K562 (cell line): Measurements from ENCODE around the gene ETS2. TPM values are rescaled to one million over a fixed set of nuclear protein-coding genes. Genes with fewer than 3 reads are reported as not detected.
A peak's percentile ranks its signal among the peaks of the same experiment; 100 is the strongest.

Experiments
- ATAC-seq: fragments of 200-7000 bp; cut with Tn5 transposase; 3 replicates; pipeline ENCODE4 v1.9.1; 2020; ENCODE audit warnings: moderate library complexity
- BruUV-seq: library from RNA; stranded (reverse); fragments of 400-500 nt; replicated peaks from 2 replicates; lab custom pipeline; 2021; lab: Mats Ljungman, UMichigan
- CTCF ChIA-PET: fragments of 300-600 bp; formaldehyde crosslinking; extraction: SDS; loops from one replicate; lab custom pipeline; 2021; ENCODE audit warnings: low intra/inter-chr PET ratio; lab: Yijun Ruan, JAX
- POLR2A ChIA-PET: fragments of 300-600, 350-650 bp; sonication (Branson Sonifier 250); formaldehyde crosslinking; extraction: SDS; loops from one replicate; lab custom pipeline; 2021; ENCODE audit warnings: antibody characterized with exemption, inconsistent platforms; lab: Yijun Ruan, JAX
- DNase-seq, 4 experiments: peaks; one replicate each; pipeline versions ENCODE4 v3.0.0 to v3.0.0-alpha.2; 2011 to 2018; ENCODE audit warnings: low spot score in 3 of 4, mixed read lengths in 3 of 4; ENCODE audit errors: extremely low read depth in 1 of 4
- FAIRE-seq: peaks from 2 replicates; lab custom pipeline; 2011; peaks lifted over from hg19 to GRCh38; lab: Jason Lieb, UNC
- H2AFZ ChIP-seq: 2 replicates; pipeline ENCODE4 v1.6.0; 2011; ENCODE audit warnings: low read depth, low read length, control low read depth, inconsistent platforms
- H3K27ac ChIP-seq: fragments of 200-600 bp; 3 replicates; pipeline ENCODE4 v1.8.0; 2011; ENCODE audit warnings: low read depth, mild to moderate bottlenecking, control low read depth, inconsistent platforms, low read length, moderate library complexity, mixed read lengths; ENCODE audit errors: extremely low read depth
- H3K27me3 ChIP-seq, 2 experiments: fragments of 300-600 bp in 1 of 2; 2 replicates in 1 of 2; 3 replicates in 1 of 2; pipeline versions ENCODE4 v1.6.0 to v1.8.0; 2011; ENCODE audit warnings: inconsistent platforms in 2 of 2, low read length in 2 of 2, mild to moderate bottlenecking in 1 of 2, mixed read lengths in 1 of 2, moderate library complexity in 1 of 2; ENCODE audit not compliant: control insufficient read depth in 2 of 2, insufficient read depth in 2 of 2
- H3K36me3 ChIP-seq: fragments of 300-600 bp; 3 replicates; pipeline ENCODE4 v1.8.0; 2011; ENCODE audit warnings: mild to moderate bottlenecking, low read length, inconsistent platforms; ENCODE audit not compliant: control insufficient read depth, insufficient read depth
- H3K4me1 ChIP-seq, 2 experiments: fragments of 200-600 bp in 1 of 2; replicated peaks in 1 of 2; 2 replicates in 1 of 2; 3 replicates in 1 of 2; pipeline versions ENCODE4 v1.5.1 to v1.8.0; 2011; ENCODE audit warnings: inconsistent platforms in 2 of 2, low read length in 2 of 2, mild to moderate bottlenecking in 1 of 2, mixed read lengths in 1 of 2, moderate library complexity in 1 of 2; ENCODE audit not compliant: control insufficient read depth in 2 of 2, insufficient read depth in 2 of 2
- H3K4me2 ChIP-seq: 2 replicates; pipeline ENCODE4 v1.6.1; 2011; ENCODE audit warnings: low read length, control low read depth, inconsistent platforms, mixed read lengths; ENCODE audit not compliant: insufficient read depth
- H3K4me3 ChIP-seq: fragments of 200-600 bp; sonication (generic), shearing (Covaris generic); 2 replicates; pipeline ENCODE4 v1.5.1; 2016; ENCODE audit warnings: control low read depth, inconsistent platforms
- H3K79me2 ChIP-seq: fragments of 200-600 bp; 3 replicates; pipeline ENCODE4 v1.8.0; 2011; ENCODE audit warnings: low read length, inconsistent platforms; ENCODE audit not compliant: control insufficient read depth, insufficient read depth
- H3K9ac ChIP-seq, 2 experiments: 2 replicates each; pipeline versions ENCODE4 v1.6.0 to v1.6.1; 2011; ENCODE audit warnings: low read depth in 2 of 2, low read length in 2 of 2, control low read depth in 1 of 2, inconsistent platforms in 1 of 2, mild to moderate bottlenecking in 1 of 2, mixed read lengths in 1 of 2; ENCODE audit not compliant: insufficient read depth in 1 of 2
- H3K9me1 ChIP-seq: one replicate; pipeline ENCODE4 v1.6.0; 2011; ENCODE audit warnings: inconsistent platforms, mild to moderate bottlenecking, low read length, moderate library complexity; ENCODE audit not compliant: control insufficient read depth, insufficient read depth
- H3K9me3 ChIP-seq: replicated peaks from 2 replicates; pipeline ENCODE4 v1.5.1; 2011; ENCODE audit warnings: low read depth, low read length, inconsistent platforms; ENCODE audit not compliant: control insufficient read depth, insufficient read depth
- H4K20me1 ChIP-seq: replicated peaks from 2 replicates; pipeline ENCODE4 v1.6.1; 2011; ENCODE audit warnings: low read length, inconsistent platforms, mixed read lengths; ENCODE audit not compliant: control insufficient read depth, insufficient read depth
- E2F4 ChIP-seq: sonication (generic); formaldehyde crosslinking; IDR thresholded peaks from 2 replicates; pipeline ENCODE4 v1.8.0; 2022; ENCODE audit warnings: mild to moderate bottlenecking, low read depth, missing genetic modification reagents
- KDM2B ChIP-seq: fragments of 250-450 bp; sonication (Bioruptor Pico); IDR thresholded peaks from 2 replicates; pipeline ENCODE4 v1.8.0; 2021; ENCODE audit warnings: mild to moderate bottlenecking, moderate library complexity
- MIER1 ChIP-seq: fragments of 450-650 bp; IDR thresholded peaks from 2 replicates; pipeline ENCODE4 v1.6.1; 2016; ENCODE audit warnings: antibody characterized with exemption, mild to moderate bottlenecking, low read depth
- PHF20 ChIP-seq: fragments of 450-650 bp; IDR thresholded peaks from 2 replicates; pipeline ENCODE4 v1.6.1; 2018; ENCODE audit not compliant: partially characterized antibody
- PML ChIP-seq: IDR thresholded peaks from 2 replicates; pipeline ENCODE4 v1.6.1; 2012; ENCODE audit warnings: low read length, inconsistent platforms
- PPARD ChIP-seq: fragments of 250-450 bp; sonication (Bioruptor Pico); IDR thresholded peaks from 2 replicates; pipeline ENCODE4 v1.8.0; 2022; ENCODE audit warnings: inconsistent platforms, mild to moderate bottlenecking, moderate library complexity
- SPI1 ChIP-seq: IDR thresholded peaks from 2 replicates; pipeline ENCODE4 v1.6.1; 2011; ENCODE audit warnings: low read depth, low read length, control low read depth, borderline replicate concordance
- TAF15 ChIP-seq: fragments of 200-400 bp; formaldehyde crosslinking; IDR thresholded peaks from 2 replicates; pipeline ENCODE4 v1.6.1; 2017; ENCODE audit warnings: mild to moderate bottlenecking, low read depth, low read length, moderate library complexity
- TSC22D4 ChIP-seq: fragments of 450-650 bp; IDR thresholded peaks from 2 replicates; pipeline ENCODE4 v1.6.1; 2016; ENCODE audit warnings: missing genetic modification characterization, missing biosample characterization, control low read depth
- WHSC1 ChIP-seq: IDR thresholded peaks from one replicate; pipeline ENCODE4 v1.6.1; 2012; ENCODE audit warnings: low read length, control low read depth, inconsistent platforms
- ZKSCAN1 ChIP-seq: fragments of 150-350 bp; IDR thresholded peaks from 2 replicates; pipeline ENCODE4 v1.6.1; 2016; ENCODE audit warnings: low read depth, low read length
- ZNF143 ChIP-seq: sonication (generic); formaldehyde crosslinking; IDR thresholded peaks from 2 replicates; pipeline ENCODE4 v1.9.0; 2022; ENCODE audit warnings: mild to moderate bottlenecking, missing genetic modification reagents
- ZNF695 ChIP-seq: fragments of 450-650 bp; formaldehyde crosslinking; IDR thresholded peaks from 2 replicates; pipeline ENCODE4 v1.4.0; 2020; ENCODE audit warnings: mild to moderate bottlenecking, moderate library complexity
- ZNF75A ChIP-seq: fragments of 450-650 bp; formaldehyde crosslinking; IDR thresholded peaks from 2 replicates; pipeline ENCODE4 v1.4.0; 2020; ENCODE audit warnings: mild to moderate bottlenecking
- WGBS: fragments of 100-300 bp; shearing (Covaris generic); methylation state at CpG from one replicate; pipeline ENCODE4 v1.1.6; 2016; ENCODE audit warnings: low coverage, mixed read lengths; ENCODE audit not compliant: insufficient coverage; ENCODE audit errors: missing lambda C conversion rate; 5-methylcytosine and 5-hydroxymethylcytosine counted together
- in situ Hi-C: fragments of 300-500 bp; cut with MboI; formaldehyde crosslinking; loops from 4 replicates; pipeline ENCODE4 v1.15.0; 2018; ENCODE audit warnings: inconsistent platforms, mixed read lengths
- intact Hi-C: fragments of 100-400 bp; cut with micrococcal nuclease; formaldehyde crosslinking; loops from 2 replicates; pipeline ENCODE4 v1.14.2; 2022
- polyA plus RNA-seq, 8 experiments: library from polyadenylated mRNA; depleted of rRNA in 4 of 8; stranded (reverse) in 5 of 8; unstranded in 3 of 8; fragments of >200 nt; fragmentation: Nextera tagmentation in 2 of 8; fragmentation: Illumina TruSeq in 1 of 8; extraction: Ambion mirVana in 2 of 8; extraction: Trizol in 1 of 8; gene quantifications; 2 replicates each; pipeline versions ENCODE4 v1.2.1 to v1.2.3, GENCODE V29; 2011 to 2014; ENCODE audit warnings: inconsistent platforms in 1 of 8, missing spikeins in 1 of 8
- total RNA-seq, 7 experiments: library from RNA; depleted of rRNA in 6 of 7; stranded (reverse); fragments of >200 nt in 6 of 7; fragmentation: Illumina TruSeq in 2 of 7; extraction: Trizol in 2 of 7; gene quantifications; 2 replicates each; pipeline versions ENCODE4 v1.2.1 to v1.2.3, GENCODE V29; 2011 to 2021; ENCODE audit warnings: low replicate concordance in 1 of 7
- TF ChIP-seq, protein P1 (sequence below), 2 experiments: fragments of 450-650 bp in 1 of 2; sonication (generic) in 1 of 2; formaldehyde crosslinking; conservative IDR thresholded peaks; 2 replicates each; pipeline versions ENCODE4 v1.4.0 to v1.8.1; 2020 to 2022; ENCODE audit warnings: mild to moderate bottlenecking in 1 of 2, missing genetic modification reagents in 1 of 2
- TF ChIP-seq, protein P2 (sequence below): fragments of 450-650 bp; IDR thresholded peaks from 2 replicates; pipeline ENCODE4 v1.6.1; 2014; ENCODE audit warnings: low read depth, mild to moderate bottlenecking, moderate library complexity, borderline replicate concordance
- TF ChIP-seq, protein P3 (sequence below): IDR thresholded peaks from 2 replicates; pipeline ENCODE4 v1.6.1; 2012; ENCODE audit warnings: low read depth, low read length, improper control_type of control experiment, borderline replicate concordance

ETS2 gene
- total and polyA plus RNA-seq, 9 of the 15 experiments (the other 6 are each of a cell fraction or from before 2014, with no cell fraction given) = 1.7 to 24.4 (median 12.2) TPM

GRCh38 chr21:38823737-38824123 is 18.0 kb downstream of the ETS2 start (continued):
- TF ChIP-seq, protein P1, sequence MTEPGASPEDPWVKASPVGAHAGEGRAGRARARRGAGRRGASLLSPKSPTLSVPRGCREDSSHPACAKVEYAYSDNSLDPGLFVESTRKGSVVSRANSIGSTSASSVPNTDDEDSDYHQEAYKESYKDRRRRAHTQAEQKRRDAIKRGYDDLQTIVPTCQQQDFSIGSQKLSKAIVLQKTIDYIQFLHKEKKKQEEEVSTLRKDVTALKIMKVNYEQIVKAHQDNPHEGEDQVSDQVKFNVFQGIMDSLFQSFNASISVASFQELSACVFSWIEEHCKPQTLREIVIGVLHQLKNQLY (CRISPR knock-in tag; conservative IDR thresholded peaks at IDR 0.05) = no peak
- no peak for TF ChIP-seq E2F4 (CRISPR knock-in tag)
- TF ChIP-seq MIER1 = no peak
- no peak for TF ChIP-seq PML
- TF ChIP-seq ZNF695 (CRISPR knock-in tag) = no peak

GRCh38 chr21:38824124-38824822 is 18.5 kb downstream of the ETS2 start:
- Histone ChIP-seq H3K9me1 (no peaks in the 10 kb centered on the region), H3K27ac (no peak overlapping the region), H3K36me3 (peaks cover 52% of the 10 kb centered on the region), H3K79me2 (no peaks in the 10 kb centered on the region), H3K9me3 (no peaks in the 10 kb centered on the region), H2AFZ (no peak overlapping the region), H4K20me1 (no peaks in the 10 kb centered on the region), H3K4me3 (no peak overlapping the region), H3K27me3 (no peaks in the 10 kb centered on the region), H3K4me1 (no peaks in the 10 kb centered on the region), H3K9ac (no peak overlapping the region), H3K4me2 (no peak overlapping the region)
- DNase-seq (no peak), FAIRE-seq (no peak), ATAC-seq (no peak; the same call in 2 of the 3 replicates)
- WGBS = 88% methylated on average over 19 of the region's 19 CpGs
- ChIA-PET CTCF (no interaction called here), POLR2A (interaction anchor here (1.2 to 2.5 kb wide), 3 partner anchors 12 to 17 kb away, joined by 3 to 8 read pairs (median 5); no protein-coding TSS in a partner anchor)
- TSS peak; percentile 23 for BruUV-seq
- in situ Hi-C loops (no loop called here), intact Hi-C loops (no loop called here)
- TF ChIP-seq KDM2B (no peak), SPI1 (no peak), PPARD (CRISPR knock-in tag) (no peak), ZKSCAN1 (no peak), TSC22D4 (tag) (no peak), WHSC1 (no peak), ZNF75A (CRISPR knock-in tag) (no peak), ZNF143 (no peak), TAF15 (no peak), PHF20 (no peak)
- TF ChIP-seq, protein P2, sequence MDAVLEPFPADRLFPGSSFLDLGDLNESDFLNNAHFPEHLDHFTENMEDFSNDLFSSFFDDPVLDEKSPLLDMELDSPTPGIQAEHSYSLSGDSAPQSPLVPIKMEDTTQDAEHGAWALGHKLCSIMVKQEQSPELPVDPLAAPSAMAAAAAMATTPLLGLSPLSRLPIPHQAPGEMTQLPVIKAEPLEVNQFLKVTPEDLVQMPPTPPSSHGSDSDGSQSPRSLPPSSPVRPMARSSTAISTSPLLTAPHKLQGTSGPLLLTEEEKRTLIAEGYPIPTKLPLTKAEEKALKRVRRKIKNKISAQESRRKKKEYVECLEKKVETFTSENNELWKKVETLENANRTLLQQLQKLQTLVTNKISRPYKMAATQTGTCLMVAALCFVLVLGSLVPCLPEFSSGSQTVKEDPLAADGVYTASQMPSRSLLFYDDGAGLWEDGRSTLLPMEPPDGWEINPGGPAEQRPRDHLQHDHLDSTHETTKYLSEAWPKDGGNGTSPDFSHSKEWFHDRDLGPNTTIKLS = no peak
- TF ChIP-seq, protein P3, sequence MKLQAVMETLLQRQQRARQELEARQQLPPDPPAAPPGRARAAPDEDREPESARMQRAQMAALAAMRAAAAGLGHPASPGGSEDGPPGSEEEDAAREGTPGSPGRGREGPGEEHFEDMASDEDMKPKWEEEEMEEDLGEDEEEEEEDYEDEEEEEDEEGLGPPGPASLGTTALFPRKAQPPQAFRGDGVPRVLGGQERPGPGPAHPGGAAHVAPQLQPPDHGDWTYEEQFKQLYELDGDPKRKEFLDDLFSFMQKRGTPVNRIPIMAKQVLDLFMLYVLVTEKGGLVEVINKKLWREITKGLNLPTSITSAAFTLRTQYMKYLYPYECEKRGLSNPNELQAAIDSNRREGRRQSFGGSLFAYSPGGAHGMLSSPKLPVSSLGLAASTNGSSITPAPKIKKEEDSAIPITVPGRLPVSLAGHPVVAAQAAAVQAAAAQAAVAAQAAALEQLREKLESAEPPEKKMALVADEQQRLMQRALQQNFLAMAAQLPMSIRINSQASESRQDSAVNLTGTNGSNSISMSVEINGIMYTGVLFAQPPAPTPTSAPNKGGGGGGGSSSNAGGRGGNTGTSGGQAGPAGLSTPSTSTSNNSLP = no peak
